Panc1 (cell line): ENCODE data around the gene EMX1.

ENCODE experiments used
- CTCF ChIP-seq: fragments of 450-650 bp; IDR thresholded peaks from 2 replicates; pipeline ENCODE4 v1.5.1; 2017; ENCODE audit warnings: mild to moderate bottlenecking
- POLR2AphosphoS5 ChIP-seq: IDR thresholded peaks from 2 replicates; pipeline ENCODE4 v1.6.1; 2012; ENCODE audit warnings: mild to moderate bottlenecking, low read depth, low read length, moderate library complexity
- REST ChIP-seq, 2 experiments: IDR thresholded peaks; 2 replicates each; pipeline ENCODE4 v1.6.1; 2011 to 2012; ENCODE audit warnings: low read depth in 2 of 2, control low read depth in 1 of 2, low read length in 1 of 2, mild to moderate bottlenecking in 1 of 2, moderate library complexity in 1 of 2; ENCODE audit not compliant: insufficient read depth in 1 of 2
- SIN3A ChIP-seq: IDR thresholded peaks from 2 replicates; pipeline ENCODE4 v1.6.1; 2012; ENCODE audit warnings: low read depth, mild to moderate bottlenecking, low read length, moderate library complexity, borderline replicate concordance; ENCODE audit not compliant: insufficient read depth

- no peak for TF ChIP-seq CTCF
- TF ChIP-seq POLR2AphosphoS5: no peak
- TF ChIP-seq SIN3A: no peak
- TF ChIP-seq REST (IDR thresholded peaks at IDR 0.05; ENCODE audit: insufficient read depth in 1 of 2, low read depth in 2 of 2, low read length in 1 of 2): no peak
Measured at GRCh38 chr2:72943540-72944395, 26.4 kb downstream of the EMX1 start.
